ENCODE data around the gene KMT5B. TPM values are rescaled to one million over a fixed set of nuclear protein-coding genes. Genes with fewer than 3 reads are reported as not detected.

Gene KMT5B
- total RNA-seq, 1 experiment from 2014 or later = 45.7 TPM

DNA sequence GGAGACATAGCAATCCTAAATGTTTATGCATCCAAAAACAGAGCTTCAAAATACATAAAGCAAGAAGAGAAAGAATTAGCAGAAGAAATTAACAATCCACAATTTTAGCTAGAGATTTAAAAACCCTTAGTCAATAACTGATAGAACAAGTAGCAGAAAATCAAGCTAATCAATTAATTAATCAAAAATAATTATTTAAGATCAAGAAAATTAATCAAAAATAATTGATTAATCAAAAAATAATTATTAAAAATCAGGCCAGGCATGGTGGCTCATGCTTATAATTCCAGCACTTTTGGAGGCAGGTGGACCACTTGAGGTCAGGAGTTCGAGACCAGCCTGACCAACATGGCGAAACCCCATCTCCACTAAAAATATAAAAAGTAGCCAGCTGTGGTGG is 29.5 kb upstream of the KMT5B start:
- Histone ChIP-seq H2AFZ (no peak overlapping the region), H4K20me1 (ENCODE audit: insufficient read depth) (no peaks in the 10 kb centered on the region), H3K36me3 (ENCODE audit: low read depth) (no peaks in the 10 kb centered on the region), H3K4me2 (no peak overlapping the region), H3K27ac (no peak overlapping the region), H3K9me3 (ENCODE audit: insufficient read depth, low read depth) (peaks cover 6% of the 10 kb centered on the region; the same call in 1 of the 2 replicates), H3K27me3 (ENCODE audit: insufficient read depth, low read depth) (no peaks in the 10 kb centered on the region), H3K79me2 (ENCODE audit: low read depth) (no peaks in the 10 kb centered on the region), H3K9me2 (ENCODE audit: insufficient read depth) (no peaks in the 10 kb centered on the region), H3F3A (ENCODE audit: insufficient read depth, low read depth) (no peaks in the 10 kb centered on the region), H3K4me3 (no peak overlapping the region), H3K4me1 (replicated peaks; ENCODE audit: insufficient read depth) (no peaks in the 10 kb centered on the region)
- DNase-seq = no peak
- ChIA-PET CTCF (no interaction called here), POLR2A (ENCODE audit: unreplicated experiment) (interaction anchor here (0.5 kb wide), 1 partner anchor 10 kb away, joined by 7 read pairs; no protein-coding TSS in a partner anchor)
- BruUV-seq (replicated peaks) = no TSS peak
- no peak for TF ChIP-seq EZH2 (IDR thresholded peaks at IDR 0.05; ENCODE audit: low read depth)
- intact Hi-C loops (cut with micrococcal nuclease; ENCODE audit: unreplicated experiment) = no loop called here

DNA sequence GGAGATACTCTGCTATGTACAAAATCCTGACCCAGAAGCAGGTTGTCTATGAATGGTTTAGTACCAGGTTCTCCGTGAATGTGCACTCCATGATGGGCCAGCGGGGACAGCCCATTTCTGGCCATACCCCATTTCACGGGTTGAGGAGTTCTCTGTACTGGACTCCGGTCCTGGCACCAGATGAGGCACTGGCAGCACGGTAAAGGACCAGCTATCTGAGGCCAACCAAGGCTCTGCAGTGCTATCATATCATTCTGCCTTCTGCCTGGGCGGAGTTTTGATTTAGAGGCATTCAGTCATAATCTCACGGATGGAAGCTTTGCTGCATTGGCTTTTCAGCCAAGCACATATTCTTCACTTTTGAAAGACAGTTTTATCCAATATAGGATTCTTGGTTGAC is 18.5 kb upstream of the KMT5B start:
- CTCF ChIA-PET = no interaction called here

DNA sequence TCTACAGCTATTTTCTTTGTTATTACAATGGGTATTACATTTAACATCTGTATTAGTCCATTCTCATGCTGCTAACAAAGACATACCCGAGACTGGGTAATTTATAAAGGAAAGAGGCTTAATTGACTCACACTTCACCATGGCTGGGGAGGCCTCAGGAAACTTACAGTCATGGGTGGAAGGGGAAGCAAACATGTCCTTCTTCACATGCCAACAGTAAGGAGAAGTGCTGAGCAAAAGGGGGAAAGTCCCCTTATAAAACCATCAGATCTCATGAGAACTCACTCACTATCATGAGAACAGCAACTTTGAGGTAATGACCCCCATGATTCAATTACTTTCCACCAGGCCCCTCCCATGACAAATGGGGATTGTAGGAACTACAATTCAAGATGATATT is 16.5 kb upstream of the KMT5B start:
- no peak overlapping the region for H3K4me3 ChIP-seq
- ChIA-PET POLR2A (ENCODE audit: unreplicated experiment) (no interaction called here), CTCF (no interaction called here)
- H3K4me1 ChIP-seq (replicated peaks; ENCODE audit: insufficient read depth) = no peaks in the 10 kb centered on the region
- no peak overlapping the region for H3K4me2 ChIP-seq
- H3K27me3 ChIP-seq (ENCODE audit: insufficient read depth, low read depth) = no peaks in the 10 kb centered on the region
- H4K20me1 ChIP-seq (ENCODE audit: insufficient read depth) = no peaks in the 10 kb centered on the region
- no peak overlapping the region for H3K27ac ChIP-seq
- no peak for TF ChIP-seq EZH2 (IDR thresholded peaks at IDR 0.05; ENCODE audit: low read depth)
- TF ChIP-seq, protein P1, sequence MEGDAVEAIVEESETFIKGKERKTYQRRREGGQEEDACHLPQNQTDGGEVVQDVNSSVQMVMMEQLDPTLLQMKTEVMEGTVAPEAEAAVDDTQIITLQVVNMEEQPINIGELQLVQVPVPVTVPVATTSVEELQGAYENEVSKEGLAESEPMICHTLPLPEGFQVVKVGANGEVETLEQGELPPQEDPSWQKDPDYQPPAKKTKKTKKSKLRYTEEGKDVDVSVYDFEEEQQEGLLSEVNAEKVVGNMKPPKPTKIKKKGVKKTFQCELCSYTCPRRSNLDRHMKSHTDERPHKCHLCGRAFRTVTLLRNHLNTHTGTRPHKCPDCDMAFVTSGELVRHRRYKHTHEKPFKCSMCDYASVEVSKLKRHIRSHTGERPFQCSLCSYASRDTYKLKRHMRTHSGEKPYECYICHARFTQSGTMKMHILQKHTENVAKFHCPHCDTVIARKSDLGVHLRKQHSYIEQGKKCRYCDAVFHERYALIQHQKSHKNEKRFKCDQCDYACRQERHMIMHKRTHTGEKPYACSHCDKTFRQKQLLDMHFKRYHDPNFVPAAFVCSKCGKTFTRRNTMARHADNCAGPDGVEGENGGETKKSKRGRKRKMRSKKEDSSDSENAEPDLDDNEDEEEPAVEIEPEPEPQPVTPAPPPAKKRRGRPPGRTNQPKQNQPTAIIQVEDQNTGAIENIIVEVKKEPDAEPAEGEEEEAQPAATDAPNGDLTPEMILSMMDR (conservative IDR thresholded peaks at IDR 0.05) = no peak
- H2AFZ ChIP-seq = no peak overlapping the region
- H3K9me3 ChIP-seq (ENCODE audit: insufficient read depth, low read depth) = peaks cover 8% of the 10 kb centered on the region
- BruUV-seq (replicated peaks) = no TSS peak
- H3K36me3 ChIP-seq (ENCODE audit: low read depth) = no peaks in the 10 kb centered on the region
- H3K79me2 ChIP-seq (ENCODE audit: low read depth) = no peaks in the 10 kb centered on the region
- H3F3A ChIP-seq (ENCODE audit: insufficient read depth, low read depth) = no peaks in the 10 kb centered on the region
- intact Hi-C loops (cut with micrococcal nuclease; ENCODE audit: unreplicated experiment) = no loop called here
- no peak for DNase-seq
- no peaks in the 10 kb centered on the region for H3K9me2 ChIP-seq (ENCODE audit: insufficient read depth)

More for the DNA sequence above, 18.5 kb upstream of the KMT5B start:
- no TSS peak for BruUV-seq (replicated peaks)
- Histone ChIP-seq H3K9me2 (ENCODE audit: insufficient read depth) (no peaks in the 10 kb centered on the region), H3K27me3 (ENCODE audit: insufficient read depth, low read depth) (no peaks in the 10 kb centered on the region), H3K36me3 (ENCODE audit: low read depth) (no peaks in the 10 kb centered on the region), H3K4me3 (no peak overlapping the region), H3F3A (ENCODE audit: insufficient read depth, low read depth) (no peaks in the 10 kb centered on the region), H3K4me1 (replicated peaks; ENCODE audit: insufficient read depth) (no peaks in the 10 kb centered on the region), H2AFZ (no peak overlapping the region), H3K79me2 (ENCODE audit: low read depth) (no peaks in the 10 kb centered on the region), H4K20me1 (ENCODE audit: insufficient read depth) (no peaks in the 10 kb centered on the region), H3K9me3 (ENCODE audit: insufficient read depth, low read depth) (peaks cover 8% of the 10 kb centered on the region), H3K27ac (no peak overlapping the region), H3K4me2 (no peak overlapping the region)
- intact Hi-C loops (cut with micrococcal nuclease; ENCODE audit: unreplicated experiment) = no loop called here
- POLR2A ChIA-PET (ENCODE audit: unreplicated experiment) = no interaction called here
- DNase-seq = no peak
- TF ChIP-seq EZH2 (IDR thresholded peaks at IDR 0.05; ENCODE audit: low read depth) = no peak
- TF ChIP-seq, protein P1 (conservative IDR thresholded peaks at IDR 0.05) = no peak

DNA sequence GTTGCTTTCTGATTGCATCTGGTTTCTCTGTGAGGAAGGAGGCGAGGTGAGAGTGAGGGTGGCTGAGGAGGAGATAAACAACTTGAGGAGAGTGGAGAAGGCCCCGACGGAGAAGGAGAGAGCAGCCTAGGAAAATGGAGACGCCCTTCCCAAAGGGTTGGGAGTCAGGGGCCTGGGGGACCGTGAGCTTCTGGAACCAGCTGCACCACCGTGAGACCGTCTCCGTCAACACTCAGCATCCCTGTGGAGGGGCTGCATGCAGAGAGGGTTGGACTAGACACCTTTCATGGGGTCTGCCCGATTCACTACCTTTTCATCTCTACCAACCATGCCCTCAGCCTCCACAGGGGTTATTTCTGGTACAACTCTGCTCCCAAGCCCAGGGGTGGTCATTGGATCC is 13.3 kb upstream of the KMT5B start:
- H3K4me1 ChIP-seq (replicated peaks; ENCODE audit: insufficient read depth) = no peaks in the 10 kb centered on the region
- CTCF ChIA-PET = no interaction called here
- no peak overlapping the region for H3K4me2 ChIP-seq
- H2AFZ ChIP-seq = no peak overlapping the region
- TF ChIP-seq, protein P1 (conservative IDR thresholded peaks at IDR 0.05) = no peak
- no peak for TF ChIP-seq EZH2 (IDR thresholded peaks at IDR 0.05; ENCODE audit: low read depth)
- no peaks in the 10 kb centered on the region for H3K79me2 ChIP-seq (ENCODE audit: low read depth)
- no peaks in the 10 kb centered on the region for H3F3A ChIP-seq (ENCODE audit: insufficient read depth, low read depth)
- H3K27me3 ChIP-seq (ENCODE audit: insufficient read depth, low read depth) = no peaks in the 10 kb centered on the region
- no peak overlapping the region for H3K4me3 ChIP-seq
- peaks cover 8% of the 10 kb centered on the region for H3K9me3 ChIP-seq (ENCODE audit: insufficient read depth, low read depth)
- no peaks in the 10 kb centered on the region for H4K20me1 ChIP-seq (ENCODE audit: insufficient read depth)
- H3K27ac ChIP-seq = no peak overlapping the region
- POLR2A ChIA-PET (ENCODE audit: unreplicated experiment) = no interaction called here
- DNase-seq = no peak
- H3K9me2 ChIP-seq (ENCODE audit: insufficient read depth) = no peaks in the 10 kb centered on the region
- no peaks in the 10 kb centered on the region for H3K36me3 ChIP-seq (ENCODE audit: low read depth)
- no TSS peak for BruUV-seq (replicated peaks)
- intact Hi-C loops (cut with micrococcal nuclease; ENCODE audit: unreplicated experiment) = no loop called here

Measured in PC-9 (cell line).